HCT116 (cell line): Measurements from ENCODE around the gene TLR5. TPM values are rescaled to one million over a fixed set of nuclear protein-coding genes. Genes with fewer than 3 reads are reported as not detected.

Experiments used
- ATAC-seq: fragments of 200-7000 bp; cut with Tn5 transposase; 2 replicates; pipeline ENCODE4 v1.9.1; 2020; ENCODE audit warnings: mild to moderate bottlenecking, moderate library complexity
- BruUV-seq: library from RNA; stranded (reverse); fragments of 400-500 nt; replicated peaks from 2 replicates; lab custom pipeline; 2021; lab: Mats Ljungman, UMichigan
- CTCF ChIA-PET: fragments of 300-600 bp; sonication (Branson Sonifier 250); formaldehyde crosslinking; loops from one replicate; lab custom pipeline; 2021; ENCODE audit warnings: antibody characterized with exemption; lab: Charles Lee
- POLR2A ChIA-PET: fragments of 300-600, 350-600 bp; sonication (Branson Sonifier 250); formaldehyde crosslinking; loops from one replicate; lab custom pipeline; 2021; ENCODE audit warnings: antibody characterized with exemption; lab: Charles Lee
- RAD21 ChIA-PET, 2 experiments: fragments of 300-600 bp; sonication (Branson Sonifier 250); formaldehyde crosslinking; loops; one replicate each; lab custom pipeline; 2023; ENCODE audit warnings: low total read pairs in 2 of 2; ENCODE audit not compliant: uncharacterized antibody in 2 of 2, unreplicated experiment in 2 of 2, low non-redundant PET in 1 of 2; lab: Charles Lee
- DNase-seq: peaks from one replicate; pipeline ENCODE4 v3.0.0-alpha.2; 2010; ENCODE audit warnings: low read depth, low spot score
- H2AFZ ChIP-seq: fragments of 200-600 bp; shearing (Covaris generic), sonication (generic); 2 replicates; pipeline ENCODE4 v1.6.1; 2017; ENCODE audit warnings: low read depth, mixed run types, mixed read lengths, antibody characterized with exemption, low read length; ENCODE audit not compliant: poor library complexity, severe bottlenecking
- H3K27ac ChIP-seq: 2 replicates; pipeline ENCODE4 v1.5.1; 2012; ENCODE audit warnings: low read depth, low read length
- H3K27me3 ChIP-seq: fragments of 200-600 bp; sonication (generic); 2 replicates; pipeline ENCODE4 v1.6.1; 2016; ENCODE audit warnings: mixed run types, low read length, mixed read lengths; ENCODE audit not compliant: insufficient read depth
- H3K36me3 ChIP-seq, 2 experiments: fragments of 200-500 bp in 1 of 2; fragments of 200-600 bp in 1 of 2; sonication (Bioruptor generic) in 1 of 2; sonication (generic) in 1 of 2; 2 replicates each; pipeline versions ENCODE4 v1.5.1 to v1.6.1; 2014 to 2016; ENCODE audit warnings: low read length in 2 of 2, inconsistent platforms in 1 of 2, mixed read lengths in 1 of 2, mixed run types in 1 of 2; ENCODE audit not compliant: insufficient read depth in 2 of 2, control insufficient read depth in 1 of 2
- H3K4me1 ChIP-seq, 2 experiments: fragments of 200-600 bp in 1 of 2; sonication (generic) in 1 of 2; 2 replicates each; pipeline versions ENCODE4 v1.5.1 to v1.6.1; 2012 to 2017; ENCODE audit warnings: low read length in 2 of 2, inconsistent platforms in 1 of 2, mild to moderate bottlenecking in 1 of 2, mixed read lengths in 1 of 2, mixed run types in 1 of 2, moderate library complexity in 1 of 2; ENCODE audit not compliant: insufficient read depth in 2 of 2, control insufficient read depth in 1 of 2
- H3K4me2 ChIP-seq: fragments of 200-600 bp; sonication (generic); 2 replicates; pipeline ENCODE4 v1.6.1; 2017; ENCODE audit warnings: mixed run types, low read length, mixed read lengths
- H3K4me3 ChIP-seq, 2 experiments: fragments of 200-600 bp in 1 of 2; sonication (generic) in 1 of 2; replicated peaks in 1 of 2; 2 replicates each; pipeline ENCODE4 v1.5.1; 2011 to 2016; ENCODE audit warnings: low read length in 2 of 2, control low read depth in 1 of 2, low read depth in 1 of 2, mild to moderate bottlenecking in 1 of 2, mixed read lengths in 1 of 2, mixed run types in 1 of 2
- H3K79me2 ChIP-seq: fragments of 200-600 bp; sonication (generic); 2 replicates; pipeline ENCODE4 v1.6.1; 2017; ENCODE audit warnings: mild to moderate bottlenecking, mixed run types, low read length, moderate library complexity, mixed read lengths; ENCODE audit not compliant: insufficient read depth
- H3K9ac ChIP-seq: fragments of 200-600 bp; sonication (generic); 2 replicates; pipeline ENCODE4 v1.6.1; 2016; ENCODE audit warnings: low read length, mixed read lengths
- H3K9me2 ChIP-seq: fragments of 200-600 bp; sonication (generic), shearing (Covaris generic); 2 replicates; pipeline ENCODE4 v1.6.1; 2017; ENCODE audit warnings: mixed run types, mild to moderate bottlenecking, moderate library complexity; ENCODE audit not compliant: insufficient read depth
- H3K9me3 ChIP-seq, 2 experiments: fragments of 200-500 bp in 1 of 2; fragments of 200-600 bp in 1 of 2; sonication (Bioruptor generic) in 1 of 2; sonication (generic) in 1 of 2; 2 replicates each; pipeline ENCODE4 v1.6.1; 2014 to 2017; ENCODE audit warnings: low read length in 2 of 2, mixed read lengths in 2 of 2, inconsistent platforms in 1 of 2, low read depth in 1 of 2, mild to moderate bottlenecking in 1 of 2, mixed run types in 1 of 2, moderate library complexity in 1 of 2; ENCODE audit not compliant: control insufficient read depth in 1 of 2, insufficient read depth in 1 of 2
- H4K20me1 ChIP-seq: fragments of 200-600 bp; sonication (generic), shearing (Covaris generic); 2 replicates; pipeline ENCODE4 v1.6.1; 2017; ENCODE audit warnings: mixed run types, mild to moderate bottlenecking, moderate library complexity; ENCODE audit not compliant: insufficient read depth
- CEBPB ChIP-seq: IDR thresholded peaks from 2 replicates; pipeline ENCODE4 v1.6.1; 2012; ENCODE audit warnings: low read depth
- EZH2 ChIP-seq: fragments of 200-600 bp; sonication (generic); IDR thresholded peaks from 2 replicates; pipeline ENCODE4 v1.6.1; 2017; ENCODE audit warnings: antibody characterized with exemption, mixed run types
- EZH2phosphoT487 ChIP-seq: fragments of 200-600 bp; IDR thresholded peaks from 2 replicates; pipeline ENCODE4 v1.6.1; 2018; ENCODE audit warnings: antibody characterized with exemption, borderline replicate concordance
- FOSL1 ChIP-seq: IDR thresholded peaks from 2 replicates; pipeline ENCODE4 v1.6.1; 2012; ENCODE audit warnings: low read depth
- RAD21 ChIP-seq: IDR thresholded peaks from 2 replicates; pipeline ENCODE4 v1.6.1; 2012; ENCODE audit warnings: low read depth, mild to moderate bottlenecking
- SIN3A ChIP-seq: IDR thresholded peaks from 2 replicates; pipeline ENCODE4 v1.6.1; 2012; ENCODE audit warnings: low read depth
- ZFX ChIP-seq: fragments of 450-650 bp; IDR thresholded peaks from 2 replicates; pipeline ENCODE4 v1.6.1; 2017
- intact Hi-C: fragments of 100-400 bp; cut with micrococcal nuclease; formaldehyde crosslinking; loops from 2 replicates; pipeline ENCODE4 v1.10.0; 2022
- total RNA-seq: library from RNA; stranded (reverse); gene quantifications from one replicate; pipeline ENCODE4 v1.2.1, GENCODE V29; 2021; ENCODE audit not compliant: unreplicated experiment
- TF ChIP-seq, protein P1 (sequence below): IDR thresholded peaks from 2 replicates; pipeline ENCODE4 v1.6.1; 2012
- TF ChIP-seq, protein P2 (sequence below): IDR thresholded peaks from 2 replicates; pipeline ENCODE4 v1.6.1; 2012
- TF ChIP-seq, protein P3 (sequence below), 3 experiments: fragments of 200-600 bp in 1 of 3; sonication (generic) in 1 of 3; IDR thresholded peaks in 2 of 3; conservative IDR thresholded peaks in 1 of 3; 2 replicates each; pipeline ENCODE4 v1.5.1; 2012 to 2017; ENCODE audit warnings: low read depth in 2 of 3, low read length in 2 of 3, antibody characterized with exemption in 1 of 3, borderline replicate concordance in 1 of 3, control low read depth in 1 of 3, mild to moderate bottlenecking in 1 of 3, mixed read lengths in 1 of 3, mixed run types in 1 of 3, moderate library complexity in 1 of 3; ENCODE audit not compliant: insufficient read depth in 1 of 3
- TF ChIP-seq, protein P4 (sequence below): IDR thresholded peaks from 2 replicates; pipeline ENCODE4 v1.6.1; 2012; ENCODE audit warnings: low read depth

TLR5 gene
- total RNA-seq, 1 experiment from 2014 or later: 1.2 TPM

DNA sequence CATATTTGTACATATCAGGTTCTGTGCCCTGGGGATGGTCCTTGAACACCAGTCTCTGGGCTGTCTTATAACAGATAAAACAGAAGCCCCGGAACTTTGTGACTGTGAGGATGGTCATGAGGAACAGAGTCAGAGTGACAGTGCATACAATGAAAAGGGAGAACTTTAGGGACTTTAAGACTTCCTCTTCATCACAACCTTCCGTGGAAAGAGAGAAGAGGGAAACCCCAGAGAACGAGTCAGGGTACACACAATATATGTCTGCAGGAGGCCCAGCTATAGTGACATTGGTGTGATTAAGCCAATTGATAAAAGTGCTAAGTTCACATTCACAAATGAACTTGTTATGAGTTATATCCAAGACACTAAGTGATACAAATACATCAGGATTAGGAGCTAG, 32.1 kb downstream of the TLR5 start:
- Histone ChIP-seq H3K79me2 (no peaks in the 10 kb centered on the region), H3K4me2 (no peak overlapping the region), H3K4me1 (peaks cover 0 to 9% of the 10 kb centered on the region in 2 experiments; a peak in 1 of 4 replicates), H3K9ac (no peak overlapping the region)
- no peak for DNase-seq
- TF ChIP-seq ZFX (no peak), RAD21 (no peak), FOSL1 (no peak), SIN3A (no peak), EZH2phosphoT487 (no peak), CEBPB (no peak), EZH2 (no peak)
- TF ChIP-seq, protein P1, sequence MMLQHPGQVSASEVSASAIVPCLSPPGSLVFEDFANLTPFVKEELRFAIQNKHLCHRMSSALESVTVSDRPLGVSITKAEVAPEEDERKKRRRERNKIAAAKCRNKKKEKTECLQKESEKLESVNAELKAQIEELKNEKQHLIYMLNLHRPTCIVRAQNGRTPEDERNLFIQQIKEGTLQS: no peak
- TF ChIP-seq, protein P2, sequence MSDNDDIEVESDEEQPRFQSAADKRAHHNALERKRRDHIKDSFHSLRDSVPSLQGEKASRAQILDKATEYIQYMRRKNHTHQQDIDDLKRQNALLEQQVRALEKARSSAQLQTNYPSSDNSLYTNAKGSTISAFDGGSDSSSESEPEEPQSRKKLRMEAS: no peak
- TF ChIP-seq, protein P3, sequence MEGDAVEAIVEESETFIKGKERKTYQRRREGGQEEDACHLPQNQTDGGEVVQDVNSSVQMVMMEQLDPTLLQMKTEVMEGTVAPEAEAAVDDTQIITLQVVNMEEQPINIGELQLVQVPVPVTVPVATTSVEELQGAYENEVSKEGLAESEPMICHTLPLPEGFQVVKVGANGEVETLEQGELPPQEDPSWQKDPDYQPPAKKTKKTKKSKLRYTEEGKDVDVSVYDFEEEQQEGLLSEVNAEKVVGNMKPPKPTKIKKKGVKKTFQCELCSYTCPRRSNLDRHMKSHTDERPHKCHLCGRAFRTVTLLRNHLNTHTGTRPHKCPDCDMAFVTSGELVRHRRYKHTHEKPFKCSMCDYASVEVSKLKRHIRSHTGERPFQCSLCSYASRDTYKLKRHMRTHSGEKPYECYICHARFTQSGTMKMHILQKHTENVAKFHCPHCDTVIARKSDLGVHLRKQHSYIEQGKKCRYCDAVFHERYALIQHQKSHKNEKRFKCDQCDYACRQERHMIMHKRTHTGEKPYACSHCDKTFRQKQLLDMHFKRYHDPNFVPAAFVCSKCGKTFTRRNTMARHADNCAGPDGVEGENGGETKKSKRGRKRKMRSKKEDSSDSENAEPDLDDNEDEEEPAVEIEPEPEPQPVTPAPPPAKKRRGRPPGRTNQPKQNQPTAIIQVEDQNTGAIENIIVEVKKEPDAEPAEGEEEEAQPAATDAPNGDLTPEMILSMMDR (IDR thresholded peaks at IDR 0.05 in 2 of 3, conservative IDR thresholded peaks at IDR 0.05 in 1 of 3; ENCODE audit: borderline replicate concordance in 1 of 3, insufficient read depth in 1 of 3, low read depth in 2 of 3, low read length in 2 of 3): no peak
- TF ChIP-seq, protein P4, sequence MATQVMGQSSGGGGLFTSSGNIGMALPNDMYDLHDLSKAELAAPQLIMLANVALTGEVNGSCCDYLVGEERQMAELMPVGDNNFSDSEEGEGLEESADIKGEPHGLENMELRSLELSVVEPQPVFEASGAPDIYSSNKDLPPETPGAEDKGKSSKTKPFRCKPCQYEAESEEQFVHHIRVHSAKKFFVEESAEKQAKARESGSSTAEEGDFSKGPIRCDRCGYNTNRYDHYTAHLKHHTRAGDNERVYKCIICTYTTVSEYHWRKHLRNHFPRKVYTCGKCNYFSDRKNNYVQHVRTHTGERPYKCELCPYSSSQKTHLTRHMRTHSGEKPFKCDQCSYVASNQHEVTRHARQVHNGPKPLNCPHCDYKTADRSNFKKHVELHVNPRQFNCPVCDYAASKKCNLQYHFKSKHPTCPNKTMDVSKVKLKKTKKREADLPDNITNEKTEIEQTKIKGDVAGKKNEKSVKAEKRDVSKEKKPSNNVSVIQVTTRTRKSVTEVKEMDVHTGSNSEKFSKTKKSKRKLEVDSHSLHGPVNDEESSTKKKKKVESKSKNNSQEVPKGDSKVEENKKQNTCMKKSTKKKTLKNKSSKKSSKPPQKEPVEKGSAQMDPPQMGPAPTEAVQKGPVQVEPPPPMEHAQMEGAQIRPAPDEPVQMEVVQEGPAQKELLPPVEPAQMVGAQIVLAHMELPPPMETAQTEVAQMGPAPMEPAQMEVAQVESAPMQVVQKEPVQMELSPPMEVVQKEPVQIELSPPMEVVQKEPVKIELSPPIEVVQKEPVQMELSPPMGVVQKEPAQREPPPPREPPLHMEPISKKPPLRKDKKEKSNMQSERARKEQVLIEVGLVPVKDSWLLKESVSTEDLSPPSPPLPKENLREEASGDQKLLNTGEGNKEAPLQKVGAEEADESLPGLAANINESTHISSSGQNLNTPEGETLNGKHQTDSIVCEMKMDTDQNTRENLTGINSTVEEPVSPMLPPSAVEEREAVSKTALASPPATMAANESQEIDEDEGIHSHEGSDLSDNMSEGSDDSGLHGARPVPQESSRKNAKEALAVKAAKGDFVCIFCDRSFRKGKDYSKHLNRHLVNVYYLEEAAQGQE: no peak
- TF ChIP-seq, all 23 proteins: peak for 0
- ChIA-PET POLR2A (no interaction called here), RAD21 (no interaction called here), CTCF (interaction anchor here (0.8 to 0.9 kb wide), 2 partner anchors 12 to 13 kb away, joined by 3 to 4 read pairs; no protein-coding TSS in a partner anchor)
- Histone ChIP-seq H4K20me1 (no peaks in the 10 kb centered on the region), H3K36me3 (no peaks in the 10 kb centered on the region), H3K9me2 (no peaks in the 10 kb centered on the region), H3K4me3 (no peak overlapping the region), H2AFZ (no peak overlapping the region), H3K27me3 (no peaks in the 10 kb centered on the region), H3K27ac (no peak overlapping the region), H3K9me3 (no peaks in the 10 kb centered on the region)
- BruUV-seq: no TSS peak
- no peak for ATAC-seq
- intact Hi-C loops: no loop called here
